COR-L47 (cell line): ENCODE data around the gene COA6.
"Not testable (repeated sequence)": the region's sequence is repeated elsewhere in the genome, so short reads cannot be mapped to it uniquely, and the experiment has no call there.

Source experiments
- DNase-seq: peaks from one replicate; lab custom pipeline; 2025; lab: John Stamatoyannopoulos, UW

Gene COA6

DNA sequence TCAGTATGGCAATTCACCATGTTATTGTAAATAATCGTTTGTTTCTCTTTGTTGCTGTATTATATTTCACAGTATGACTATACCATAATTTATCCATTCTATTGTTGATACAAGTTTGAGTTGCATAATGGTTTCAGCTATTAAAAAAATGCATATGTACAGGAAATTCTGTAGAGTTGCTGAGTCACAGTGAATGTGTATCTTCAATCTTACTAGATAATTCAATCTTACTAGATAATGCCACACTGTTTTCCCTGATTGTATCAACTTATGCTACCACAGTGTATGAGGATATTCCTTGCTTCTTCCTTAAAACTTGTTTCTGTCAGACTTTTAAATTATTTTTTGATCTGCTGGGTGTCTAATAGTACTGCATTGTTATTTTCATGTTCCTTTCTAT is 3.5 kb upstream of the COA6 start:
- DNase-seq, result no peak

DNA sequence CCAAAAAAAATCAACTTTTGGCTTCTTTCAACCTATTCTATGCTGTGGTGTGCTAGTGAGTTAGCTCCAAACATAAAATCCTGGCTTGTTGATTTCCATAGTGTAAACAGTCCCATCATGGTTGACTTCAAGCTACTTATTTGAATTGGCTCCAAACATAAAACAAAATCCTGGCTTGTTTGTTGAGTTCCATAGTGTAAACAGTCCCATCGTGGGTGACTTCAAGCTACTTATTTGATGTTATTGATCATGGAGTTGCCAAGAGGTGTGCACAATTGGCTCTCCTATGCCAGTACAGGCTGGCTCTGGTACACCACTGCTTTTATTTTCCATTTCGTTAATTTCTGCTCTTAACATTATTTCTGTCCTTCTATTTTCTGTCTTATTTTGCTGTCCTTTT is 1.8 kb upstream of the COA6 start:
- no peak for DNase-seq

DNA sequence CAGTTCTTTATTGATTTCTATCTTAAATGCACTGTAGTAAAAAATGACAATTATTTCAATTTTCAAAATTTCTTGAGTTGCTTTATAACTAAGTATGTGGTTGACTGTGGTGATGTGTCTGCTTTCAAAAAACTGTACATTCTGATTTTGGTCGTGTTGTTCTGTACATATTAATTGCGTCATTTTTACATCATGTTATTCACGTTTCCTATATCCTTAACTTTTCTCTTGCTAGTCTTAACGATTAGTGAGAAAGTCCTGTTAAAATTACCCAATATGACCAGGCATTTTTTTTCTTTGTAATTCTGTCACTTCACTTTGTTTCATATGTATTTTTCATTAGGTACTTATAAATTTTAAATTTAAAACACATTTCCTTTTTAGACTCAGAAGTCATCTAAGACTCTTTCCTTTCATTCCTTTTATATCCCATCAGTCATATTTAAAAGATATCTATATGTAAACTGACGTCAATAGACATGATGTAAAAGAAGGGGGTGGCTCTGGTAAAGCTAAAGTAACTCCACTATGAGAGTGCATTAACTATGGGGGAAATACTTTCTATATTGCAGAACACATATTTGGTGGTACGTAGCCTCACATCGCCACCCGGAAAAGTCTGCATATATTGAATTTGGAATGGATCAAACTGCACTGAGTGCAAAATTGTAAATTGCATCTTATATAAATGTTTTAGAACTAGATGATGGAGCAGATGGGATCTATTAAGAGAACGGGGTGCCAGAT is 1.1 kb upstream of the COA6 start:
- no peak for DNase-seq

DNA sequence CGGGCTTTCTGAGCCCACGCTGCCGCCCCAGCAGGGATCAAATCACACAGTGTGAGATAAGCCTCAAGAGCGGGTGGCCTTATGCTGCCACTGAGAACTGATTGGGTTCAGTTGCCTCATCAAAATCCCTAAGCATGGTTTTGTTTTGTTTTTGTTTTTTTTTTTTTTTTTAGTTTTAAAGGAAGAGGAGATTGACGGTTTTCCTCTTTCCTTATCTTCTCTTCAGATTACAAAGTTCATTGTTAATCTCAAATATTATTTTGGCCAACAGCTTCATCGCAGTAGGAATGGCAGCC is 651 bp downstream of the COA6 start:
- DNase-seq, result no peak

DNA sequence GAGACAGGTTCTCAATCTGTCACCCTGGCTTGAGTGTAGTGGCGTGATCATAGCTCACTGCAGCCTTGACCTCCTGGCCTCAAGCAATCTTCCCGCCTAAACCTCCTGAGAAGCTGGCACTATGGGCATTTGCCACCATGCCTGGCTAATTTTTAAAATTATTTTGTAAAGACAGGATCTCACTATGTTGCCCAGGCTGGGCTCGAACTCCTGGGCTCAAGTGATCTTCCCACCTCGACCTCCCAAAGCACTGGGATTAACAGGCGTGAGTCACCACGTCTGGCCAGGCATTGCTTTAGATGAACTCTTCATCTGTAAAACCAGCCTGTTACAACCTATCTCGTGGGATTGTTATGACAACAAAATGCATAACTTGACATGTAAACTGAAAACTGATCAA is 2.4 kb downstream of the COA6 start:
- DNase-seq, result no peak

DNA sequence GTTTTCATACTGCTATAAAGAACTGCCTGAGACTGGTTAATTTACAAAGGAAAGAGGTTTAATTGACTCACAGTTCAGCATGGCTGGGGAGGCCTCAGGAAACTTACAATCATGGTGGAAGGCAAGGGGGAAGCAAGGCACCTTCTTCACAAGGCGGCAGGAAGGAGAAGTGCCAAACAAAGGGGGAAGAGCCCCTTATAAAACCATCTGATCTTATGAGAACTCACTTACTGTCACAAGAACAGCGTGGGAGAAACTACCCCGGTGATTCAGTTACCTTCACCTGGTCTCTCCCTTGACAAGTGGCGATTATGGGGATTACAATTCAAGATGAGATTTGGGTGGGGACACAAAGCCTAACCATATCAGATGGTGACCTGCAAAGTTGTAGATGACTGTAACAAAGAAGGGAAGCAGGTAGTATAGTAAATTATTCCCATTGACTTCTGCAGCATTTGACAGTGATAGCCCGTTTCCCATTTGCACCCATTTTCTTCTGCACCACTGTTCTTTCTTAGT is 6.4 kb downstream of the COA6 start:
- not testable (repeated sequence) for DNase-seq

DNA sequence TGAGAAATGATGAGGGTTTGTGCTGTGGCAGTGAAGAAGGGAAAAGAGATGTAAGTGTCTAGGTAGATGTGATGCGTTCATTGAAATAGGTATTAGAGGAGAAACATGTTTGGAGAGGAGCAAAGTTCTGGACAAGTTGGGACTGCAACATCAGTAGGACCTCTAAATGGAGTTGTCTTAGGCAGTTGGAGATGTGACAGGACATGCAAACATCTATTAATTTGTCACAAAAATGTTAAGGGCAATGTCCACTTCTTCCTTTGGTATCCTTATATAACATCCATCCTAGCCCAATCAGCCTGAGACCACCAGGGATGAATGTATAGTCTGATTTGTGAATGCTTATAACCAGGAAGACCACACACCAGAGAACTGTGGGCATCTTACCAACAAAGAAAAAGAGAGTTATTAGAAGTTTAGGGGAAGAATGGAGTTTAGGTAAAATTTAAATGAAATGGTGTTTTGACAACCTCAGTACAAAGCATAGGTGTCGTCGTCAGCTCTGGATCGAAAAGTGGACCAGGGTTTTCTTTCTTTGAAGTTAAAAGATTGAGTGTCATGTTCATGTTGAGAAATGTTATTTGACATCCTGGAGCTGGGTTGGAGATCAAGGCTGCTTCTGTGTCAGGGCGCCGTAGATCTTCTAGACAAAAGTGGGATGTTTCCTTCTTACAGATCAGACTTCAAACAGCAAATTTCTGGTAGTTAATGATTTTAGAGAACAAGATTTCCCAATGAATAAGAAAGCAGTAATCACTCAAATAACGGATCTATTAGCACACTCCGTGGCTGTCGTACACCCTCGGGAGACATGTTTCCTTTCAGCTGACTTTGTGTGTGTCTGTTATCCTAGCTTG is 8.7 kb downstream of the COA6 start:
- no peak for DNase-seq

DNA sequence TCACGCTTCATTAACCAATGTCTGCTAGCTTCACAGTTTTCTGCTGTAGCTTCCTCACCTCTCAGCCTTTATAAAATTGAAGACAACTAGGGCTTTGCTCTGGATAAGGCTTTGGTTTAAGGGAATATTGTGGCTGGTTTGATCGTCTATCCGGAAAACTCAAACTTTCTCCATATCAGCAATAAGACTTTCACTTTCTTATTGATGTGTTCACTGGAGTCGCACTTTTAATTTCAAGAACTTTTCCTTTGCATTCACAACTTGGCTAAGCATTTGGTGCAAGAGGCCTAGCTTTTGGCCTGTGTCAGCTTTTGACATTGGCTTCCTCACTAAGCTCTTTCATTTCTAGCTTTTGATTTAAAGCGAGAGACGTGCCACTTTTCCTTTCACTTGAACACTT is 12.9 kb downstream of the COA6 start:
- DNase-seq, result no peak

DNA sequence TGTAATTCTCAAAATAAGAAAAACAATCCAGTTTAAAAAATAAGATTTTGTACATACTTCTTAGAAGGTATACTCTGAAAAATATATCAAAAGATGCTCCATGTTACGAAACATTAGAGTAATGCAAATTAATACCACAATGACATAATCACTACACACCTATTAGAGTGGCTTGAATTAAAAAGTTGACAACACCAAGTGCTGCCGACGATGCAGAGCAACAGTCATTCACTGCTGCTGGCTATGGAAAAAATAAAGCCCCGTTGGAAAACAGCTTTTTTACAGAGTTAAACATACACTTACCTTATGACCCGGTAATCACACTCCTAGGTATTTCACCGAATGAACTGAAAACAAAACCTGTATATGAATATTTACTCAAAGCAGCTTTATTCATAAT is 14.8 kb downstream of the COA6 start:
- DNase-seq, result no peak

DNA sequence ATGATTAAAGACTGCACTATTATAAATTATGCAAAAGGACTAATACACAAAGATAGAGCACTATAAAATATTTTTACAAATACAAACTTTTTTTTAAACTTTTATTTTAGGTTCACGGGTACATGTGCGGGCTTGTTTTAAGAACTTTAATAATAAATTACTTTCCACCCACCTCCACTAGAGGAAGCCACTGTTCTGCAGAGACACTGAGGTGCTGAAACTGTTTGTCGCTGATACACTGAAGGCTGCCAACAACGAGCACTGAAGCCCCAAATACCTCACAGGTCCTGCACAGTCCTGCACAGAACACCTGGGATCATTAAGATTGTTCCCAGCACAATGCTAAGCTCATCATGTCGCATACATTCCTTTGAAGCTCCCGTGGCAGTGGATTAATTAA is 19.9 kb downstream of the COA6 start:
- no peak for DNase-seq

DNA sequence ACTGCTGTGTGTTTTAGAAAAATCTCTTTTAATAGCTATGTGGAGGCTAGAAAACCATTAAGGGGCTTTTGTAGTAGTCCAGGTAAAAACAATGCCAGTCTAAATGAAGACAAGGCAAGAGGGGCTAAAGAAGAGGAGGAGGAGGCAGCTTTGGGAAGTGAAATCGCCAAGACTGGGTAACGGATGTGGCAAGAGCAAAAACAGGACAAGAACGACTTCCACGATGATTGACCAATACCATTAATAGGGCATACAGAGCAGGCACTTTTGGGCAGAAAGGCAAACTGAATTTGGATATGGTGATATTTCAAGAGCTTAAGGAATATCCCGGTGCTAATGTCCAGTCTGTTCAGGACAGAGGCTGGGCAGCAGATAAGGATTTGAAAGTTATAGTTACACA is 22.0 kb downstream of the COA6 start:
- DNase-seq, result no peak

DNA sequence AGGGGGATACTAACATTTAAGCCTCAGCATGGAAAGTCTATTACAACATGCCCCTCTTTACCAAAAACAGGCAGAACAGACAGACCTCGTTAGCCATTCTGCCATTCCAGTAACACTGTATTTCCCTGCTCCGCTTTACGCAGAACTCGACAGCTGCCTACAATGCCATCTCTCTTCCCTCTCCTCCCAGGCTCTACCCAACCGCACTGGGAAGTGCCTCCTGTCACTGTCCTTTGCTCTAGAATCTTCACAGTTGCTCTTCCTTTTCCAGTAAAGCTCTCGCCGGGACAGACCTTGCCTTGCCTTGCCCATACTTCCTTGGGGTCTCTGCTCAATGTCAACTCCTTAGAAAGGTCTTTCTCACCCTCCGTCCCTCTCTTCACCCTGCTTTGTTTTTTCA is 22.8 kb downstream of the COA6 start:
- no peak for DNase-seq

DNA sequence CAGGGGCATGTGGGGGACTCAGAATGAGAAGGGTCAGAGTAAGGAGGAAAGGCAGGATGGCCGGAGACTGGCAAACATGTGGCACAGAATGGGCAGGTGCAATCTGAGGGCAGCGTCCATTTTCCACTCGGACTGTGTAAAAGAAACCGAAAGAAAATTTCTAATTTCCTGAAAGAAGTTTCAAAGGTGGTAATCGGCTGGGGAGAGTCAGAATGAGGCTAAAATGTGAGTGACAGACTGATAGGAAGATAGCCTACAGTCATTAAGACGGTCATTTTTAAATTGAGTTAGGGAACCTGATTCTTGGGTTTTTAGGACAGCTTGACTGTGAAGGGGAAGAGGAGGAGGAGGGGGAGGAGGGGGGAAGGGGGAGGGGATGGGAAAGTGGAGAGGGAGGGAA is 23.6 kb downstream of the COA6 start:
- no peak for DNase-seq

DNA sequence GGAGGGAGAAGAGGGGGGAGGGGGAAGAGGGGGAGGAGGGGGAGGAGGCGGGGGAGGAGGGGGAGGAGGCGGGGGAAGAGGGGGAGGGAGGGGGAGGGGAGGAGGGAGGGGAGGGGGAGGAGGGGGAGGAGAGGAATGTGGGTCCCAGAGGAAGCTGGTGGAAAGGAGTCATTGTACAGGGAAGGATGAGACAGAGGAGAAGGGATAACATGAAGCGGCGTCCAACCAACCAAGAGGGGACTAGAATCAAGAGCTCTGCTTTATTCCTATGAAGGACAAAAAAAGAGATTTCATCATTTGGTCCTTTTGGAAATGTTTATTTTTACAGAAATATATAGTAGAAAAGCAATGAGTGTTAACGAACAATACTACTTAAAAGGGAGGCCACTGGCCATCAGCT is 24.5 kb downstream of the COA6 start:
- no peak for DNase-seq

DNA sequence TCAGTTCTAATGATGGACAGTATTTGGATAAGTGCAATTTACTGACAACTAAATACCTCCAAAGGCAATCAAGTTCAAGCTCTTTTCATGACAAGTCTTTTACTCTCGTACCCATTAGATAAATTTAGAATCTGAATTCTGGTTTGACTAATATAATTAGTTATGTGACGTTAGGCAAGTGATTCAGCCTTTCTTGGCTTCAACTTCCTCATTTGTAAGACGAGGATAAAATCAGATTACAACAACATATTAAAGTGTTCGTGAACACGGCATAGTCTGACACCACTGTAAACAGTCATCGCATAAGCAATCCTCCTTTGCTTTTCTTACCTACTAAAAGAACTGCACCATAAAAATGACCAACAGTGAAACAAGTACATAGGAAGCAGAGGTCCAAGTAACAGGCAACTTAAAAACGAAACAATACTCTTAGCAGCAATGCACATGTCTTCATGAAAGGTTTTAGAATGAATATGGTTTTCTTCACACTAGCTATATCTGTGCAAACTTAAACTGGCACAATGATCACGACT is 25.7 kb downstream of the COA6 start:
- DNase-seq, result no peak

DNA sequence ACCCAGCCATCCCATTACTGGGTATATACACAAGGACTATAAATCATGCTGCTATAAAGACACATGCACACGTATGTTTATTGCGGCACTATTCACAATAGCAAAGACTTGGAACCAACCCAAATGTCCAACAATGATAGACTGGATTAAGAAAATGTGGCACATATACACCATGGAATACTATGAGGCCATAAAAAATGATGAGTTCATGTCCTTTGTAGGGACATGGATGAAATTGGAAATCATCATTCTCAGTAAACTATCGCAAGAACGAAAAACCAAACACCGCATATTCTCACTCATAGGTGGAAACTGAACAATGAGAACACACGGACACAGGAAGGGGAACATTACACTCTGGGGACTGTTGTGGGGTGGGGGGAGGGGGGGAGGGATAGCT is 26.3 kb downstream of the COA6 start:
- not testable (repeated sequence) for DNase-seq

DNA sequence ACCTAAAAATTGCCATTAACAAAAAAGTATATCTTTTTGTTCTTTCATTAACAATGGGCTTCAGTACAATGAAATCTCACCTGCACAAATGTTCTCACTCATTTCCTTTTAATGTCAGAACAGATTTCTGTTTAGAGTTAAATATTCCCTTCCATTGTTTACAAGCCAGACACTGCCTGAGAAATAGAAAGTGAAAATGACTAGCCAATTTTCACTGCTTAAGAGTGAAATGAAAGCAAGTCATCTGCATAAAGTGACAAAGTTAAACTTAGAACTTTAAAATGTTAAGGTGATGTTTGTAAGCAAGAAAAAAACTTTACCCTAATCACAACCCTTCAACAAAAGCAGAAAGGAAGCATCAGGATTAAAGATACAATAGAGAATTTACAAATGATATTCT is 27.5 kb downstream of the COA6 start:
- no peak for DNase-seq

DNA sequence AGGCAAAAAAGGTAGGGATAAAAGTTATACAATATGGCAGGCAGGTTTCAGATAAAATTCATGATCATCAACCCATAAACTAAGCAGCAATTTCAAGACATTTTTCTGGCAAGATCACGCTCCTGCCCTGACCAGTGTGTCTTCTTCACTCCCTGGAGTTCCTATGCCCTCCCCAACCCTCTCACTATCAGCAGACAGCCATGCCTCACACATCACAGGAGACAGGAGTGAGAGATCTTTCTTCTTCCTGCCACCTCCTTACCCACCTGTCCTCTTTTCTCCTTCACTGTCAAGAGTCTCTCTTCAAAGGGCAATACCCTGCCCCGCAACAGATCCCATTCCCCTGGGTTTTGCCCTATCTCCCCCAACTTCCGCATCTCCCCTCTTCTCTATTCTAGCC is 28.4 kb downstream of the COA6 start:
- DNase-seq, result no peak

DNA sequence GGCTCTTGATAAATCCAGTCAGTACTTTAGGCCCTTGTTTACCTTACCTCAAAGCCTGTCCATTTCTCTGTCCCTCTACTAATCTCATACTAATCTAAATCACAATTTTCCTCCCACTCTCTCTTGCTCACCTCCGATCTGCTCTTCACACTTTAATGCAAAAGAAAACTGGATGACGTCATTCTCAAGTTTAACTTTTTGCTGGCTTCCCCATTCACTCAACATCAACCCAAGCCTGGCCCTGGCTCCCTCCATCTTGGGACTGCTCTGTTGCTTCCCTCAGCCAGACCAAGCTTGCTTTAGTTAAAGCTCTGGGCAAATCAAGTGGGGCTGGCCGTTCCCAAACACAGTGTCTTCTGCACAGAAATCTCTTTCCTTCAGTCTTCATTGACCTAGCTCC is 29.7 kb downstream of the COA6 start:
- no peak for DNase-seq

DNA sequence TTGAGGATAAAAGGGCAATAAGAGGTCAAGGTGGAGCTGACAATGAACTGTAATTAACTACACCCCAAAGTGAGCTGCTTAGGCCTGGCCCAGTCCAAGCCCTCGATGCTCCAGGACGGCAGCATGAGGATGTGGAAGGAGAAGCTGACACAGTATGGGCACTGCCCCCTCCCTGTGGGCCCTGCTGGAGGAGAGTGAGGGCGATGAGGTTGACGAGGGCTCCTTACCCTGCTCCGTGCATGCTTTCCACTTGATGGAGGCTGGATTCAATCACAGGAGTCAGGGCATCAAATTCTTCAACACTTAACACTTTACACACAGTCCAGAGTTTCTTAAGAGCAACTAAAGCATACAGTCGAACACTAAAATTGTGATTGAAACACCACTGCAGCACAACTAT is 32.4 kb downstream of the COA6 start:
- no peak for DNase-seq

DNA sequence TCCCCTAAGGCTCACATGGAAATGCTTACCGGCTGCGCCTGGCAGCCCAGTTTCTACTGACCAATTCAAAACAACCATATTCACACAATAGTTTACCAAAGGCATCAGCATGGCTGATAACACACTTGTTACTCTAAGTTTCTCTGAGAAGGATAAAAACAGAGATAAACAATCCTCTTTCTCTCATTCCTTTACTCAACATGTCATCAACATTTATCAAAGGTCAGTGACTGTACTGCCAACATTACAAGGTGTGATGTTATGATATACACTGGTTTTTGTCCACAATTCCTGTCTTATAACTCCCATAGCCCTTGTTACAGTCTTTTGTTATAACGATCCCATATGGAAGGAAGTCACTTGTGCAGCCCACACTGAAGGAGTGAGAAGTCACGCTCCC is 33.6 kb downstream of the COA6 start:
- DNase-seq, result no peak

DNA sequence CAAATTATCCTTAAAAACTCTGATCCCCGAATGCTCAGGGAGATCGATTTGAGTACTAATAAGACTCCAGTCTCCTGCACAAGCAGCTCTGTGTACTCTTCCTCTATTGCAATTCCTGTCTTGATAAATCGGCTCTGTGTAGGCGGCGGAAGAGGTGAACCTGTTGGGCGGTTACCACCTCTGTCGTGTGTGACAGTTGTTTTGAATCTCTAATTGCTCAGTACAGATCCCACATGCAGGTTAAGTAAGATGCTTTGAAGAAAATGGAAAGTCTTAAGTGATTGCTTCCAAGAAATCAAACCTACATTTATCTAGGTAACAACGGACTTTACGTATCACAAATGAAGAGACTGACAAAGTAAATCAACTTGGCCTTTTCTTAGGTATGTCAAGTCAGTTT is 35.5 kb downstream of the COA6 start:
- DNase-seq, result no peak

DNA sequence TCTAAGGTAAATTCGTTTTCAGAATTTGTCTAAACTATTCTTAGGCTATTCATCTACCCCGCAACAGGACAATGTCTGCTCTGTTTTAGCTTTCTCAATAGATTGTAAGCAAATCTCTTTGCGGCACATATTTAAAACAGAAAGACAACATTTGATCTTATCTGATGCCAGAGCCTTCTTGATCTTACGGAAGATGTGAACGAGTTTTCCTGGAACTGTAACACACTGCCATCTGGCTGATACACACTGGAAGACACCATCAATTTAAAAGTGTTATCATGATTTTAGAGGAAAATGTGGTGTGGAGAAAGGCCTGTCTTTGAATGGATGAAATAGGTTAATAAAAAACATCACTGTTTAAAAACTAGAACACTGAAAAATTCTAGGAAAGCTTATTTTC is 36.1 kb downstream of the COA6 start:
- DNase-seq, result no peak
